Astrocyte of the spinal cord (primary cell): Measurements from ENCODE around the gene SMPD3.

ENCODE experiments used
- DNase-seq: peaks from one replicate; pipeline ENCODE4 v3.0.0; 2011; ENCODE audit warnings: low read depth, low spot score
- H3K4me3 ChIP-seq: 2 replicates; pipeline ENCODE4 v1.5.1; 2011; ENCODE audit warnings: low read depth, mild to moderate bottlenecking, low read length, moderate library complexity
- in situ Hi-C: cut with HindIII; loops from 2 replicates; pipeline ENCODE4 v1.10.0; 2017; ENCODE audit warnings: low sequenced_read_pairs
- TF ChIP-seq, protein P1 (sequence below): IDR thresholded peaks from 2 replicates; pipeline ENCODE4 v1.5.1; 2012; ENCODE audit warnings: low read depth, mild to moderate bottlenecking, low read length, inconsistent platforms

The SMPD3 gene

DNA sequence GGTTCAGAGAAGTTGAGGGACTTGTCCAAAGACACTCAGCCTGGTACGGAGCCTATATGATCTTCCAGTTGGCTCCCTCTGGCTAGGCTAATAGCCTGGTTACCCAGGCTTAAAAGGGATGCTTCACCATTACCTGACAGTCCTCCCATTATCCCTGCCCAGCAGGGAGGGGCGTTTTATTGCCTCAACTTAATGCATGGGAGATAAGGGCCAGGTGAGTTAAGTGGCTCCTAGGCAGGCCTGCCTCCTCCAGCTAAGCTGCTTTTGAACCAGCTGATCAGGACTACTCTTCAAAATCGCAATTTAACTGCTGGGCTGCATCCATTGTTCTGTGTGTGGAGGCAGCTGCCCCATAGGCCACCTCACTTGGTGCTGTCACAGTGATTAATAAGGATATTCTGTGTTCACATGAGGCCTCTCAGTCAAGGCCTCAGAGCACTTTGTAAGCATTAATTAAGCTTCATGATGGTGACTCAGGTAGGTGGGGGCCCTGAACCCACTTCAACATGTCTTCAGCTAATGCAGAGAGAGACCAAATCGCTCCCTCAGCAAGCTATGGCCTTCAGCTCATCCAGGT lies 27.9 kb downstream of the SMPD3 start:
- TF ChIP-seq, protein P1, sequence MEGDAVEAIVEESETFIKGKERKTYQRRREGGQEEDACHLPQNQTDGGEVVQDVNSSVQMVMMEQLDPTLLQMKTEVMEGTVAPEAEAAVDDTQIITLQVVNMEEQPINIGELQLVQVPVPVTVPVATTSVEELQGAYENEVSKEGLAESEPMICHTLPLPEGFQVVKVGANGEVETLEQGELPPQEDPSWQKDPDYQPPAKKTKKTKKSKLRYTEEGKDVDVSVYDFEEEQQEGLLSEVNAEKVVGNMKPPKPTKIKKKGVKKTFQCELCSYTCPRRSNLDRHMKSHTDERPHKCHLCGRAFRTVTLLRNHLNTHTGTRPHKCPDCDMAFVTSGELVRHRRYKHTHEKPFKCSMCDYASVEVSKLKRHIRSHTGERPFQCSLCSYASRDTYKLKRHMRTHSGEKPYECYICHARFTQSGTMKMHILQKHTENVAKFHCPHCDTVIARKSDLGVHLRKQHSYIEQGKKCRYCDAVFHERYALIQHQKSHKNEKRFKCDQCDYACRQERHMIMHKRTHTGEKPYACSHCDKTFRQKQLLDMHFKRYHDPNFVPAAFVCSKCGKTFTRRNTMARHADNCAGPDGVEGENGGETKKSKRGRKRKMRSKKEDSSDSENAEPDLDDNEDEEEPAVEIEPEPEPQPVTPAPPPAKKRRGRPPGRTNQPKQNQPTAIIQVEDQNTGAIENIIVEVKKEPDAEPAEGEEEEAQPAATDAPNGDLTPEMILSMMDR: no peak
- no peak overlapping the region for H3K4me3 ChIP-seq
- no peak for DNase-seq
- in situ Hi-C loops: no loop called here

DNA sequence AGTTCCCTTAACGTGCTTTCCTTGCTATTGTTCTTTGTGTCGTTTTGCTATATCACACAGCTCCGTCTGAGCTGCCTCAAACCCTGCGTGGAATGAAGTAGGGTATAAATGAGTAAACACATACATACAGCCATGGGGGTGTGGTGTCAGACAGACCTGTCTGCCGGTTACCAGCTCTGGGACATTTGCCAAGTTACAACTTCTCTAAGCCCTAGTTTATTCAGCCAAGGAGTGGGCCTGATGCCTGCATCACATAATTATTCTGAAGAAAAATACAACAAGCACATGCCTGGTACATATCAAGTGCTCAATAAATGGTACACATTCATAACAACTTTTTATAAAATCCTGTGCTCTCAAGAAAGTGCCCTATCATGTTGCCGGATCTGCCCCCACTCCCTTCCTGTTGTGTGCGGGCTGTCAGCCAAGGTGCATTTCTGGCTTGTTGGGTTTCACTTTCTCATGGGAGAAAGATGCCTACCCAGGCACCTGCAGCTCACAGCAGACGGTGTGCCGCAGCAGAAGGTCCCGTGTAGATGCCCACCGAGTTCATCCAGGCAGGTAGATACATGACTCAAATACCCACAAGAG lies 30.5 kb downstream of the SMPD3 start:
- DNase-seq: no peak
- no peak overlapping the region for H3K4me3 ChIP-seq
- TF ChIP-seq, protein P1: no peak
- in situ Hi-C loops: no loop called here

DNA sequence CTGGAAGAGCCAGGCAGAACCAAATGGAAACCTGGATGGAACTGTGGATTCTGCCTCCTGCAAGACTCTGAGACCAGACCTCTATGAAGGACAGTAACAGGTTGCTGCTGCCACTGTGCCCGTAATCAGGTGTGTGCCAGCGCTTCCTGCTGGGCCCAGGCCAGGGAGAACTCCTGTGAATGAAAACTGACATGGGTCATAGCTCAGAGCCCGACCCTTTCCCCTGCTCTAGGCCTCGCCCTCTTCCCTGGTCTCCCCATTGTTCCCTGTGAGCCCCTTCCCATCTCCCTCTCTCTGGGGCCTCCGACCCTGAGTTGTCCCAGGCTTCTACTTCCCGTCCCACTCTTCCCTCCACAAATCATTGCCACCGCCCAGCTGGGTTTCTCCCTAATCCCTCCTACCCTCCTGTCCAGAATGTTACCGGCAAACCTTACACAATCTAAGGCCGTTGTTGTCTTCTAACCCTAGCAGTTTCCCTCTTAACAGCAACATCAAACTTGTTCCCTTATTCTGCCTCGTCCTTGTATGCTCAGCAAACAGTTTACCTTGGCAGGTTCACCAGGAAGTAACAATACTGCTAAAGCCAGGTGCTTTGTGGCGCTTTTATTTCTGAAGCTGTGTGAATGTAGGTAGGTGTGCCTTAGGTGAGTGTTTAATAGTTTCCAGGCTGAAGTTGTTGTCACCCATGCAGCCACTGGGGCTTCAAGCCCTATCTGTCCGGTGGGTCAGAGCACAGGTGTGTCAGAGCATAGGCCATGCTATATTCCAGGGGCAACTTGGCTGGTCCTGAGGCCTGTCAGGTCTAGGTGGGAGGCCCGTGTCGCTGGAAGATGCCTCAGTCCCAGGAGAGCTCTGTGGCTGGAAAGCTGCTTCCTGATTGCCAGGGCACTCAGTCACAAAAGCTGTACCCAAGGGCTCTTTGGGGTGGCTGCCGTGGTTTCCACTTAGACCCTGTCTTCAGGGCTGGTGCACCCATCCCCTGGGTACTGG lies 32.0 kb downstream of the SMPD3 start:
- H3K4me3 ChIP-seq: no peak overlapping the region
- TF ChIP-seq, protein P1: no peak
- no peak for DNase-seq
- in situ Hi-C loops: no loop called here

DNA sequence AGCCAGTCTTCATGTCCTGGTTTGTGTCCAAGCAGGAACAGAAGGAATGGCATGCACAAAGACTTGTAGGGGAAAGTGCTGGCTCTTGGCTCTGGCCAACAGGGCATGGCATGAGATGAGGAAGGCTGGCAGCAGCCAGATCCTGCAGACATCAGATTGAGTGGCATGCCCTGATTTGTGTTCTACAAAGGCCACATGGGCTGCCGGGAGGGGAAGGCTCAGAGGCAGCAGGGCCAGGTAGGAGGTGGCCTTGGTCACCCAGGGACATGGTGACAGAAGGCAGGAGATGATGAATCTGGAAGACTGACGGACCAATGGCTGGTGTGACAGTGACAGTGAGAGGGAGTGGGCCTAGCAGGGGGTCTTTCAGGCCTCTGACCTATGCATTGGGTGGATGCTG lies 33.7 kb downstream of the SMPD3 start:
- in situ Hi-C loops: no loop called here
- H3K4me3 ChIP-seq: no peak overlapping the region
- DNase-seq: no peak
- TF ChIP-seq, protein P1: no peak

DNA sequence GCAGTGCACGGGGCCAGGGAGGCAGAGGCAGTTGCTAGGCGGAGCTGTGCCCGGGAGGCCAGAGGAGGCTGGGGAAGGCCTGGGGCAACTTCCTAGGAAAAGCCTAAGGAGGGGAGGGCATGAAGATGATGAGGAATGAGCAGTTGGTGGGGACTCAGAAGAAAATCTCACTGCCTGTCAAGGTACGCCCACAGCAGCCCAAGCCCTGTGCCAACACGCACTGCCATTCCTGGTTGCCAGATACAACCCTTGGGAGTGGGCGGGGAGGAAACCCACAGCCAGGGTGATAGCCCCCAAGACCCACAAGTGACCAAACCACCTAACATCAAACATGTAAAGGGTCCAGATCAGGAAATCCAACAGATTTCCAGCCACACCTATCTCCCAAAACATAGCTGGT lies 36.2 kb downstream of the SMPD3 start:
- DNase-seq: no peak
- TF ChIP-seq, protein P1: no peak
- in situ Hi-C loops: no loop called here
- H3K4me3 ChIP-seq: no peak overlapping the region

DNA sequence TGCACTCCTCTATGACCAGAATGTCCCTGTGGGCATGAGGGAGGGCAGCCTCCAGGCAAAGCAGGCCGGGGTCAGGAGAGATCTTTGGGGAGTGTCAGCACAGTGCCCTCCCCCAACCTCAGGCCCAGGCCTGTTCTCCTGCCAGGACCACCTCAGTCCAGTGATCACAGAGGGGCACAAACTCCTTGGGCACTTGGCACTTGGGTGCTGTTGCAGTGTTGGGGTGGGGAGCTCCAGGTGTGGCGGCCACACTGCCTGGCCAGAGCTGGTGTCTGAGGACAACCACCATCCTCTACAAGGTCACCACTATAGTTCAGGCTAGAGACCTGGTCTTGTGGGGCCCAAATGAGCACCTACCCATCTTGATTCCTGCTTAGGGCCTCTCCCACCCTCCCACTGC lies 37.2 kb downstream of the SMPD3 start:
- TF ChIP-seq, protein P1: no peak
- no peak overlapping the region for H3K4me3 ChIP-seq
- in situ Hi-C loops: no loop called here
- DNase-seq: no peak
